Caco-2 (cell line): ENCODE results near the gene CHCHD1. TPM values are rescaled to one million over a fixed set of nuclear protein-coding genes. Genes with fewer than 3 reads are reported as not detected.

Experiments
- BruUV-seq: library from RNA; stranded (reverse); fragments of 400-500 nt; replicated peaks from 2 replicates; lab custom pipeline; 2021; lab: Mats Ljungman, UMichigan
- CTCF ChIA-PET: fragments of 300-600 bp; sonication (Branson Sonifier 250); formaldehyde crosslinking; loops from one replicate; lab custom pipeline; 2022; ENCODE audit warnings: antibody characterized with exemption; lab: Charles Lee
- POLR2A ChIA-PET: fragments of 300-600 bp; sonication (Branson Sonifier 250); formaldehyde crosslinking; loops from one replicate; lab custom pipeline; 2022; ENCODE audit warnings: antibody characterized with exemption; lab: Charles Lee
- DNase-seq, 2 experiments: peaks; one replicate each; pipeline versions ENCODE4 v3.0.0 to v3.0.0-alpha.2; 2020 to 2022
- H3K27me3 ChIP-seq: replicated peaks from 2 replicates; pipeline ENCODE4 v1.6.0; 2011; ENCODE audit warnings: low read length; ENCODE audit not compliant: control insufficient read depth, insufficient read depth
- H3K36me3 ChIP-seq: 2 replicates; pipeline ENCODE4 v1.5.1; 2011; ENCODE audit warnings: low read length; ENCODE audit not compliant: control insufficient read depth, insufficient read depth
- H3K4me1 ChIP-seq: fragments of 250-450 bp; sonication (Bioruptor Pico); 2 replicates; pipeline ENCODE4 v1.5.1; 2020; ENCODE audit warnings: mild to moderate bottlenecking
- H3K4me3 ChIP-seq: 2 replicates; pipeline ENCODE4 v1.5.1; 2011; ENCODE audit warnings: low read depth, mild to moderate bottlenecking, control low read depth, low read length
- H3K9me3 ChIP-seq: fragments of 250-450 bp; sonication (Bioruptor Pico); 2 replicates; pipeline ENCODE4 v1.5.1; 2020; ENCODE audit warnings: mild to moderate bottlenecking, moderate library complexity
- H3K27ac Mint-ChIP-seq: one replicate; pipeline ENCODE4 v1.8.0; 2022; ENCODE audit warnings: mixed read lengths; ENCODE audit not compliant: unreplicated experiment
- H3K27me3 Mint-ChIP-seq: one replicate; pipeline ENCODE4 v1.8.0; 2022; ENCODE audit warnings: mixed read lengths; ENCODE audit not compliant: insufficient read depth, unreplicated experiment
- H3K36me3 Mint-ChIP-seq: one replicate; pipeline ENCODE4 v1.8.0; 2022; ENCODE audit warnings: mild to moderate bottlenecking, mixed read lengths; ENCODE audit not compliant: insufficient read depth, unreplicated experiment
- H3K4me1 Mint-ChIP-seq: one replicate; pipeline ENCODE4 v1.8.0; 2022; ENCODE audit warnings: low read depth, mixed read lengths; ENCODE audit not compliant: unreplicated experiment
- H3K4me3 Mint-ChIP-seq: one replicate; pipeline ENCODE4 v1.8.0; 2022; ENCODE audit warnings: mild to moderate bottlenecking, moderate library complexity, mixed read lengths; ENCODE audit not compliant: unreplicated experiment
- H3K9me3 Mint-ChIP-seq: one replicate; pipeline ENCODE4 v1.8.0; 2022; ENCODE audit warnings: mixed read lengths; ENCODE audit not compliant: unreplicated experiment
- intact Hi-C: fragments of 100-400 bp; cut with micrococcal nuclease; formaldehyde crosslinking; loops from one replicate; pipeline ENCODE4 v1.10.0; 2022; ENCODE audit not compliant: unreplicated experiment
- total RNA-seq: library from RNA; stranded (reverse); gene quantifications from 2 replicates; pipeline ENCODE4 v1.2.3, GENCODE V29; 2022
- TF ChIP-seq, protein P1 (sequence below), 2 experiments: fragments of 200-600 bp in 1 of 2; IDR thresholded peaks; 1 replicate in 1 of 2; 2 replicates in 1 of 2; pipeline versions ENCODE4 v1.5.1 to v1.8.0; 2011 to 2022; ENCODE audit warnings: antibody characterized with exemption in 1 of 2, control low read depth in 1 of 2, inconsistent platforms in 1 of 2, low read depth in 1 of 2, low read length in 1 of 2, mild to moderate bottlenecking in 1 of 2, moderate library complexity in 1 of 2; ENCODE audit not compliant: insufficient read depth in 1 of 2, severe bottlenecking in 1 of 2, unreplicated experiment in 1 of 2

Gene CHCHD1
- total RNA-seq, 1 experiment from 2014 or later, result 44.1 TPM

DNA sequence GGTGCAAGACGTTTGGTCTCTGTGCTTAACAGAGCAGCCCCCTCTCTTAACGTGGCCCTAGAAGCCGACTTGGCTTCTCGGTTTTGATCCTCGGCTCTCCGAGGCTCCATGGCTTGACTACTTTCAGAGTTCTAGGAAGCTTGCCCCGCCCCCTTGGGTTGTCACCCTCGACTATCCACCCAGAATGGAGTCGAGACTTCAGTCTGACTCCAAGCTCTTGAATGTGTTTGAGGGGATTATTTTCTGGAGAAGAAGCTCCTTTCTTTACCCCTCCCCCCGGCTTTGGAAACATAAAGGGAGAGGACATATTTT lies 37.2 kb upstream of the CHCHD1 start:
- DNase-seq, result peak; percentile 76 to 78
- no peaks in the 10 kb centered on the region for H3K27me3 ChIP-seq
- H3K27ac Mint-ChIP-seq, result peak overlapping the region; percentile 99
- TSS peak; percentile 81 for BruUV-seq
- H3K9me3 Mint-ChIP-seq, result no peaks in the 10 kb centered on the region
- H3K27me3 Mint-ChIP-seq, result no peaks in the 10 kb centered on the region
- peaks cover 55% of the 10 kb centered on the region for H3K36me3 Mint-ChIP-seq
- ChIA-PET CTCF (interaction anchor here (0.6 kb wide), 1 partner anchor 1215 kb away, joined by 7 read pairs; no protein-coding TSS in a partner anchor), POLR2A (interaction anchor here (0.7 to 2.3 kb wide), 4 partner anchors 14 to 810 kb away, joined by 3 to 10 read pairs (median 6); partner anchors contain the start of gene CHCHD1)
- H3K4me3 Mint-ChIP-seq, result peak overlapping the region; percentile 97
- H3K4me1 ChIP-seq, result peaks cover 6% of the 10 kb centered on the region; the same call in 1 of the 2 replicates
- peak overlapping the region; percentile 59 for H3K4me3 ChIP-seq
- no peaks in the 10 kb centered on the region for H3K36me3 ChIP-seq
- intact Hi-C loops, result loop anchor here (1.0 to 5.0 kb wide), 3 partner anchors 14 to 43 kb away; partner anchors contain the start of gene ZSWIM8
- H3K9me3 ChIP-seq, result no peaks in the 10 kb centered on the region
- TF ChIP-seq, protein P1, sequence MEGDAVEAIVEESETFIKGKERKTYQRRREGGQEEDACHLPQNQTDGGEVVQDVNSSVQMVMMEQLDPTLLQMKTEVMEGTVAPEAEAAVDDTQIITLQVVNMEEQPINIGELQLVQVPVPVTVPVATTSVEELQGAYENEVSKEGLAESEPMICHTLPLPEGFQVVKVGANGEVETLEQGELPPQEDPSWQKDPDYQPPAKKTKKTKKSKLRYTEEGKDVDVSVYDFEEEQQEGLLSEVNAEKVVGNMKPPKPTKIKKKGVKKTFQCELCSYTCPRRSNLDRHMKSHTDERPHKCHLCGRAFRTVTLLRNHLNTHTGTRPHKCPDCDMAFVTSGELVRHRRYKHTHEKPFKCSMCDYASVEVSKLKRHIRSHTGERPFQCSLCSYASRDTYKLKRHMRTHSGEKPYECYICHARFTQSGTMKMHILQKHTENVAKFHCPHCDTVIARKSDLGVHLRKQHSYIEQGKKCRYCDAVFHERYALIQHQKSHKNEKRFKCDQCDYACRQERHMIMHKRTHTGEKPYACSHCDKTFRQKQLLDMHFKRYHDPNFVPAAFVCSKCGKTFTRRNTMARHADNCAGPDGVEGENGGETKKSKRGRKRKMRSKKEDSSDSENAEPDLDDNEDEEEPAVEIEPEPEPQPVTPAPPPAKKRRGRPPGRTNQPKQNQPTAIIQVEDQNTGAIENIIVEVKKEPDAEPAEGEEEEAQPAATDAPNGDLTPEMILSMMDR (IDR thresholded peaks at IDR 0.05; ENCODE audit: insufficient read depth in 1 of 2, low read depth in 1 of 2, low read length in 1 of 2, severe bottlenecking in 1 of 2, unreplicated experiment in 1 of 2), result no peak
- peaks cover 6% of the 10 kb centered on the region for H3K4me1 Mint-ChIP-seq

DNA sequence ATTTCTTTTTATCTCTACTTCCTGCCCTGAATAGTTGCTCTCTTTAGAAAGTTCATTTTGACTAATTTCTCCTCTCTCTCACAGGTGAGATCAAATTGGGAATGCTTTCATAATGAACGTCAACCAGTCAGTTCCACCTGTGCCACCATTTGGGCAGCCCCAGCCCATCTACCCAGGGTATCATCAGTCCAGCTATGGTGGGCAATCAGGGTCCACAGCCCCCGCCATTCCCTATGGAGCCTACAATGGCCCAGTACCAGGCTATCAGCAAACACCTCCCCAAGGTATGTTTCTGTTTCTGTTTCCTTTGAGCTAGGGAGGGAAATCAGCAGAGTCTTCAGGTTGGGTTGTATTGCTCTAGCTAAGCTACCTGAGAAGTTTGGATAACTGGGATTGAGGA lies 35.1 kb upstream of the CHCHD1 start:
- TF ChIP-seq, protein P1 (IDR thresholded peaks at IDR 0.05; ENCODE audit: insufficient read depth in 1 of 2, low read depth in 1 of 2, low read length in 1 of 2, severe bottlenecking in 1 of 2, unreplicated experiment in 1 of 2), result no peak
- DNase-seq, result no peak
- H3K36me3 Mint-ChIP-seq, result peaks cover 76% of the 10 kb centered on the region
- Histone ChIP-seq H3K36me3 (no peaks in the 10 kb centered on the region; the same call in 1 of the 2 replicates), H3K4me3 (no peak overlapping the region), H3K27me3 (no peaks in the 10 kb centered on the region), H3K4me1 (peaks cover 6% of the 10 kb centered on the region; the same call in 1 of the 2 replicates), H3K9me3 (no peaks in the 10 kb centered on the region)
- peaks cover 6% of the 10 kb centered on the region for H3K4me1 Mint-ChIP-seq
- H3K9me3 Mint-ChIP-seq, result no peaks in the 10 kb centered on the region
- no peak overlapping the region for H3K27ac Mint-ChIP-seq
- TSS peak; percentile 0 for BruUV-seq
- POLR2A ChIA-PET, result no interaction called here
- intact Hi-C loops, result no loop called here
- no peaks in the 10 kb centered on the region for H3K27me3 Mint-ChIP-seq
- no peak overlapping the region for H3K4me3 Mint-ChIP-seq
- CTCF ChIA-PET, result interaction anchor here (0.7 kb wide), 1 partner anchor 155 kb away, joined by 4 read pairs; no protein-coding TSS in a partner anchor

DNA sequence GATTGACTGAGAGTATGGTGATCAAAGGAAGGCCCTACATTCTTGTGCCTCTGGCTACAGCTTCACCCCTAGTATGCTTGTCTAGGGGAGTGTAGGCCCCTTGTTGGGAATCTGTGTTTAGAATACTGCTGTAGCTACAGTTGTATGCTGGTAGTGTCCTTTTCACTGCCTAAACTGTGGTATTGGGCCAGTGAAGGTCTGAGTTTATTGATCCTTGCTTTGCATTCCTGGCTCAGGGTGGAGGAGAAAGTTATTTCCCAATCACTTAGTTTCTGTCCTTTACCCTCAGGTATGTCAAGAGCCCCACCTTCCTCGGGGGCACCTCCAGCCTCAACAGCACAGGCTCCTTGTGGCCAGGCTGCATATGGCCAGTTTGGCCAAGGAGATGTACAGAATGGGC lies 31.0 kb upstream of the CHCHD1 start:
- DNase-seq, result no peak
- Mint-ChIP-seq H3K4me1 (no peaks in the 10 kb centered on the region), H3K4me3 (no peak overlapping the region), H3K27ac (no peak overlapping the region), H3K9me3 (no peaks in the 10 kb centered on the region), H3K27me3 (no peaks in the 10 kb centered on the region), H3K36me3 (peaks cover 84% of the 10 kb centered on the region)
- Histone ChIP-seq H3K4me1 (no peaks in the 10 kb centered on the region; the same call in 1 of the 2 replicates), H3K4me3 (no peak overlapping the region), H3K9me3 (no peaks in the 10 kb centered on the region), H3K27me3 (no peaks in the 10 kb centered on the region), H3K36me3 (no peaks in the 10 kb centered on the region; the same call in 1 of the 2 replicates)
- intact Hi-C loops, result no loop called here
- POLR2A ChIA-PET, result no interaction called here
- no TSS peak for BruUV-seq
- TF ChIP-seq, protein P1 (IDR thresholded peaks at IDR 0.05; ENCODE audit: insufficient read depth in 1 of 2, low read depth in 1 of 2, low read length in 1 of 2, severe bottlenecking in 1 of 2, unreplicated experiment in 1 of 2), result no peak
- CTCF ChIA-PET, result no interaction called here
